ENCODE measurements around the gene ZDHHC19. TPM values are rescaled to one million over a fixed set of nuclear protein-coding genes. Genes with fewer than 3 reads are reported as not detected.

The ZDHHC19 gene
- total and polyA plus RNA-seq, 10 donors: 0.79 to 44.6 (median 7.1) TPM

- Histone ChIP-seq H3K4me1 (peaks cover 4 to 27% (median 16%) of the 10 kb centered on the region in 6 donors), H3K9me3 (no peaks in the 10 kb centered on the region), H3K27me3 (replicated peaks in 1 of 7) (no peaks in the 10 kb centered on the region), H3K4me3 (no peak overlapping the region), H3K27ac (peak overlapping the region in 1 of 8 donors; percentile 43), H3K36me3 (no peaks in the 10 kb centered on the region)
- intact Hi-C loops (cut with DNase I; ENCODE audit: low total_unique reads): no loop called here
- no peak for TF ChIP-seq POLR2AphosphoS5 (IDR thresholded peaks at IDR 0.05)
- no peak for TF ChIP-seq CTCF (IDR thresholded peaks at IDR 0.05 in 8 of 11, conservative IDR thresholded peaks at IDR 0.05 in 3 of 11)
- no peak for TF ChIP-seq POLR2A (IDR thresholded peaks at IDR 0.05)
- DNase-seq: peak; percentile 74
- WGBS, 5 donors: 58 to 80% (median 73%) methylated on average over 21 to 24 of the region's 24 CpGs
These were observed 47.3 kb downstream of the ZDHHC19 start for GRCh38 chr3:196163666-196164493.

DNA sequence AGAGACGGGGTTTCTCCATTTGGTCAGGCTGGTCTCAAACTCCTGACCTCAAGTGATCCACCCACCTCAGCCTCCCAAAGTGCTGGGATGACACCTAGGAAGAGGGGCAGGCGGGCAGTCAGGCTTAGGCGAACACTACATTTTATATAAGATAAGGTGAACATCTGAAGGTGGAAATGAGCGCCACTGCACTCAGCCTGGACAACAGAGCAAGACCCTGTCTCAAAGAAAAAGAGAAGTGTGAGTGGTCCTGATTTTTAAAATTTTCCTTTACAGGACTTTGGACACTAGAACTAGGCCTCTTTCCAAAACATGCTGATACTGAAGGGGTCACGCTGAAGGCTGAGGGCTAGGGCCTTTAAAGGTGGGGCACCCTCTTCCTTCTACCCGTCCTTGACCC lies 48.0 kb downstream of the ZDHHC19 start:
- Histone ChIP-seq H3K27me3 (replicated peaks in 1 of 7) (no peaks in the 10 kb centered on the region), H3K9me3 (no peaks in the 10 kb centered on the region), H3K36me3 (no peaks in the 10 kb centered on the region), H3K4me3 (no peak overlapping the region), H3K27ac (peak overlapping the region in 1 of 8 donors; percentile 43), H3K4me1 (peaks cover 4 to 27% (median 16%) of the 10 kb centered on the region in 6 donors)
- 76 to 94% (median 86%) methylated on average over 6 of the region's 6 CpGs for WGBS, 5 donors
- DNase-seq: peak; percentile 31
- TF ChIP-seq POLR2AphosphoS5 (IDR thresholded peaks at IDR 0.05) (no peak), CTCF (IDR thresholded peaks at IDR 0.05 in 8 of 11, conservative IDR thresholded peaks at IDR 0.05 in 3 of 11) (no peak), POLR2A (IDR thresholded peaks at IDR 0.05) (no peak)
- intact Hi-C loops (cut with DNase I; ENCODE audit: low total_unique reads): no loop called here

DNA sequence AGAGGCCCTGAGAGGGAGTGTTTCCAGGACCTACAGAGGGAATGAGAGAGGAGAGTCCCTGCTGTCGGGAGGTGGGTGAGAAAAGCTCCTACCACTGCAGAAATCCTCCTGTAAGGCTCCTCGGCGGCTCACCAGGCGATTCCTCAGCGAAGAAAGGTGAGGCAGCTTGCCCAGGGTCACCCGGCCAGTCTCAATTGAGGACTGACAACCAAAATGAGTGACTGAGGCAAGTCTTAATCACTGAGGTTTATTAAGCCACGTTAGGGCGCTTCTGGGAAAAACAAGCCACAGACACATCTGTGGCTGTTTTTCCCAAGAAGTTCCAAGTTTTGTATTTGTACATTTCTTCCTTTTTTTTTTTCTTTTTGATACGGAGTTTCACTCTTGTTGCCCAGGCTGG lies 48.5 kb downstream of the ZDHHC19 start:
- peak; percentile 36 for DNase-seq
- TF ChIP-seq POLR2A (IDR thresholded peaks at IDR 0.05): no peak
- no peak for TF ChIP-seq CTCF (IDR thresholded peaks at IDR 0.05 in 8 of 11, conservative IDR thresholded peaks at IDR 0.05 in 3 of 11)
- TF ChIP-seq POLR2AphosphoS5 (IDR thresholded peaks at IDR 0.05): no peak
- WGBS, 5 donors: 84 to 94% (median 87%) methylated on average over 9 of the region's 9 CpGs
- H3K36me3 ChIP-seq: no peaks in the 10 kb centered on the region
- intact Hi-C loops (cut with DNase I; ENCODE audit: low total_unique reads): no loop called here
- H3K4me3 ChIP-seq: no peak overlapping the region
- H3K9me3 ChIP-seq: no peaks in the 10 kb centered on the region
- peaks cover 4 to 27% (median 16%) of the 10 kb centered on the region in 6 donors for H3K4me1 ChIP-seq
- H3K27me3 ChIP-seq (replicated peaks in 1 of 7): no peaks in the 10 kb centered on the region
- H3K27ac ChIP-seq: no peak overlapping the region
